DND-41 (cell line): ENCODE results near the gene LMNTD2.

ENCODE experiments used
- CTCF ChIP-seq: IDR thresholded peaks from 2 replicates; pipeline ENCODE4 v1.5.1; 2012; ENCODE audit warnings: borderline replicate concordance, low read length, moderate library complexity, mild to moderate bottlenecking; ENCODE audit not compliant: poor library complexity, severe bottlenecking; ENCODE audit errors: extremely low read depth
- EZH2 ChIP-seq: IDR thresholded peaks from 3 replicates; pipeline ENCODE4 v1.6.1; 2012; ENCODE audit warnings: borderline replicate concordance, low read depth, mild to moderate bottlenecking, moderate library complexity, low read length, inconsistent platforms; ENCODE audit not compliant: severe bottlenecking

- TF ChIP-seq CTCF (no peak), EZH2 (no peak)
These were observed 15.7 kb downstream of the LMNTD2 start for GRCh38 chr11:544817-545166.
